Vagina (tissue), 2 donors: Measurements from ENCODE around the gene CORIN.

Experiments used
- CTCF ChIP-seq, 3 experiments: fragments of 450-650 bp in 2 of 3; fragments of 200-600 bp in 1 of 3; sonication (generic) in 1 of 3; IDR thresholded peaks; one replicate each; pipeline ENCODE4 v1.5.1; 2017 to 2019; ENCODE audit warnings: antibody characterized with exemption in 3 of 3, mild to moderate bottlenecking in 2 of 3, moderate library complexity in 2 of 3
- POLR2AphosphoS5 ChIP-seq, 2 donors: sonication (generic); formaldehyde crosslinking; IDR thresholded peaks; one replicate each; pipeline ENCODE4 v1.9.0; 2017; ENCODE audit warnings: antibody characterized with exemption in 2 of 2, mild to moderate bottlenecking in 2 of 2, low read depth in 1 of 2; ENCODE audit not compliant: insufficient read depth in 1 of 2

- no peak for TF ChIP-seq CTCF (IDR thresholded peaks at IDR 0.05)
- TF ChIP-seq POLR2AphosphoS5 (IDR thresholded peaks at IDR 0.05; ENCODE audit: insufficient read depth in 1 of 2, low read depth in 1 of 2): peak in 1 of 2 donors; percentile 20
Measured at GRCh38 chr4:47837094-47837907, 566 bp downstream of the CORIN start.
